HFFc6 (cell line): ENCODE data around the gene RAX2. TPM values are rescaled to one million over a fixed set of nuclear protein-coding genes. Genes with fewer than 3 reads are reported as not detected.

Experiments
- DNase-seq: peaks from one replicate; pipeline ENCODE4 v3.0.0-alpha.2; 2018
- H3K27ac Mint-ChIP-seq: 2 replicates; pipeline ENCODE4 v1.8.0; 2020; ENCODE audit warnings: mild to moderate bottlenecking, mixed read lengths
- H3K27me3 Mint-ChIP-seq: 2 replicates; pipeline ENCODE4 v1.8.0; 2021; ENCODE audit warnings: mild to moderate bottlenecking, moderate library complexity, mixed read lengths; ENCODE audit not compliant: insufficient read depth
- H3K36me3 Mint-ChIP-seq: 2 replicates; pipeline ENCODE4 v1.8.0; 2021; ENCODE audit warnings: low read depth, mixed read lengths
- H3K4me1 Mint-ChIP-seq: 2 replicates; pipeline ENCODE4 v1.8.0; 2020; ENCODE audit warnings: low read depth, mixed read lengths
- H3K4me3 Mint-ChIP-seq: 2 replicates; pipeline ENCODE4 v1.8.0; 2020; ENCODE audit warnings: mild to moderate bottlenecking, moderate library complexity, mixed read lengths
- H3K9me3 Mint-ChIP-seq: 2 replicates; pipeline ENCODE4 v1.8.0; 2020; ENCODE audit warnings: mild to moderate bottlenecking, mixed read lengths
- total RNA-seq, 6 experiments: library from RNA; stranded (reverse); fragmentation: NEBNext Ultra II Directional; extraction: Animal tissue kit (Norgen Biotek cat#: 25700); gene quantifications; 2 replicates in 1 of 6; 3 replicates in 5 of 6; pipeline ENCODE4 v1.2.3, GENCODE V29; 2021
- TF ChIP-seq, protein P1 (sequence below): fragments of 200-600 bp; sonication (generic); IDR thresholded peaks from 2 replicates; pipeline ENCODE4 v1.5.0; 2021; ENCODE audit warnings: antibody characterized with exemption, mild to moderate bottlenecking

RAX2 gene
- total RNA-seq, 6 experiments from 2014 or later = not detected

DNA sequence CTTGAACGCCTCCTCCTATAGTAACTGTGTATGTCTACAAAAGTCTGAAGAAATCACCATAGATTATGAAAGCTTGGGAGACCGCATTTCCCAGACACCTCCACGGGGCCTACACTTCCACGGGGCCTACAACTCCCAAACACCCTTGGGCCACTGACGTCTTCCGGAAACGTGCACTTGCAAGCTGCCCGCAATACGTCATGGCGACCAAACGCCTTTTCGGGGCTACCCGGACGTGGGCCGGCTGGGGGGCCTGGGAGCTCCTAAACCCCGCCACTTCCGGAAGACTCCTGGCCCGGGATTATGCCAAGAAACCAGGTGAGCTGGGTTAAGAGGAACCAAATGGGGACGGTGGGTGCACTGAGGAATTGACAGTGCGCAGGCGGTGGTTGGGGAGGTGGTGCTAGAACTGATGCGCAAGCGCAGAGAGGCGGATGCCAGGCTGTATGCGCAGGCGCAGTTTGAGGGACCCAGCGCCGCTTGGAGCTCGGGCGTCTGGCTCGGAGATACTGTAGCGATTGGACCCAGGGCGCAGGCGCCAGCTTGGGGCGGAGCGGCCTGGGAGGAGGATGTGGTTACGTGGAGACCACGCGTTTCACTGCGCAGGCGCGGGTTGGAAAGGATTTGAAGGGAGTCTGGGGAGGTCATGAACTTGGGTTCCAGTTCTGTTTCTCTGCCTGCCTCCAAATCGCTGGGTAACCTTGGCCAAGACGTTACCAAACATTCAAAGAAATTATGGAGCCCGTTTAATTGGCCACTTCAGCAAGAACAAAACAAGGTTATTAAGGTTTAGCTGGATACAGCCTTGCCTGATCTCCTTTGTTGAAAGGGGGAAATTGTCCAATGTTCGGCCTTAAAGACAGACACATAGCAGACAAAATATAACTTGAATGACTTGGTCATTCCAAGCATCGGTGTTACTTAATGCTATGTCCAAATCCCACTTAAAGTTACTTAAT is 9.2 kb downstream of the RAX2 start, which contains the start of gene MRPL54:
MRPL54 (plus strand) TSS at position 182 of the 959 bp plus-strand sequence; CDS start at position 201, 19 bp downstream.
- peaks cover 1% of the 10 kb centered on the region; the same call in 1 of the 2 replicates for H3K27me3 Mint-ChIP-seq
- H3K36me3 Mint-ChIP-seq = peaks cover 10% of the 10 kb centered on the region; the same call in 1 of the 2 replicates
- peak within 1 kb of the TSS; percentile 98 for H3K4me3 Mint-ChIP-seq
- no peaks in the 10 kb centered on the region for H3K9me3 Mint-ChIP-seq
- peak; percentile 97 for DNase-seq
- TF ChIP-seq, protein P1, sequence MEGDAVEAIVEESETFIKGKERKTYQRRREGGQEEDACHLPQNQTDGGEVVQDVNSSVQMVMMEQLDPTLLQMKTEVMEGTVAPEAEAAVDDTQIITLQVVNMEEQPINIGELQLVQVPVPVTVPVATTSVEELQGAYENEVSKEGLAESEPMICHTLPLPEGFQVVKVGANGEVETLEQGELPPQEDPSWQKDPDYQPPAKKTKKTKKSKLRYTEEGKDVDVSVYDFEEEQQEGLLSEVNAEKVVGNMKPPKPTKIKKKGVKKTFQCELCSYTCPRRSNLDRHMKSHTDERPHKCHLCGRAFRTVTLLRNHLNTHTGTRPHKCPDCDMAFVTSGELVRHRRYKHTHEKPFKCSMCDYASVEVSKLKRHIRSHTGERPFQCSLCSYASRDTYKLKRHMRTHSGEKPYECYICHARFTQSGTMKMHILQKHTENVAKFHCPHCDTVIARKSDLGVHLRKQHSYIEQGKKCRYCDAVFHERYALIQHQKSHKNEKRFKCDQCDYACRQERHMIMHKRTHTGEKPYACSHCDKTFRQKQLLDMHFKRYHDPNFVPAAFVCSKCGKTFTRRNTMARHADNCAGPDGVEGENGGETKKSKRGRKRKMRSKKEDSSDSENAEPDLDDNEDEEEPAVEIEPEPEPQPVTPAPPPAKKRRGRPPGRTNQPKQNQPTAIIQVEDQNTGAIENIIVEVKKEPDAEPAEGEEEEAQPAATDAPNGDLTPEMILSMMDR = no peak
- peaks cover 16% of the 10 kb centered on the region for H3K4me1 Mint-ChIP-seq
- peak within 1 kb of the TSS; percentile 100 for H3K27ac Mint-ChIP-seq

DNA sequence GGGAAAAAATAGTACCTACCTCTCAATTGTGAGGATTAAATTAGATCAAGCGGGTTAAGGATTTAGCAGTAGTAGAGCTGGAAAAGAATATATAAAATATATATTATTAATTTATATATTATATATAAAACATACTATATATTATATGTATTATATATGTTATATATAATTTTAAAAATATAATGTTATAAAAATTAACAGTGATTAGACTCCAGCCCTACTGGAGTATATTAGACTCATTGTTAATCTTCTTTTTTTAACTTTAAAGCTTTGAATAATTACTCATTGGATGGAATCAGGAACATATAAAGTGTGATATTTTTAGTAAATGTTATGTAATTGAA is 9.9 kb downstream of the RAX2 start:
- H3K36me3 Mint-ChIP-seq = peaks cover 10% of the 10 kb centered on the region; the same call in 1 of the 2 replicates
- peaks cover 1% of the 10 kb centered on the region; the same call in 1 of the 2 replicates for H3K27me3 Mint-ChIP-seq
- peak overlapping the region; percentile 100 for H3K27ac Mint-ChIP-seq
- DNase-seq = no peak
- TF ChIP-seq, protein P1 = no peak
- H3K4me3 Mint-ChIP-seq = peak overlapping the region; percentile 98
- peaks cover 16% of the 10 kb centered on the region for H3K4me1 Mint-ChIP-seq
- no peaks in the 10 kb centered on the region for H3K9me3 Mint-ChIP-seq

DNA sequence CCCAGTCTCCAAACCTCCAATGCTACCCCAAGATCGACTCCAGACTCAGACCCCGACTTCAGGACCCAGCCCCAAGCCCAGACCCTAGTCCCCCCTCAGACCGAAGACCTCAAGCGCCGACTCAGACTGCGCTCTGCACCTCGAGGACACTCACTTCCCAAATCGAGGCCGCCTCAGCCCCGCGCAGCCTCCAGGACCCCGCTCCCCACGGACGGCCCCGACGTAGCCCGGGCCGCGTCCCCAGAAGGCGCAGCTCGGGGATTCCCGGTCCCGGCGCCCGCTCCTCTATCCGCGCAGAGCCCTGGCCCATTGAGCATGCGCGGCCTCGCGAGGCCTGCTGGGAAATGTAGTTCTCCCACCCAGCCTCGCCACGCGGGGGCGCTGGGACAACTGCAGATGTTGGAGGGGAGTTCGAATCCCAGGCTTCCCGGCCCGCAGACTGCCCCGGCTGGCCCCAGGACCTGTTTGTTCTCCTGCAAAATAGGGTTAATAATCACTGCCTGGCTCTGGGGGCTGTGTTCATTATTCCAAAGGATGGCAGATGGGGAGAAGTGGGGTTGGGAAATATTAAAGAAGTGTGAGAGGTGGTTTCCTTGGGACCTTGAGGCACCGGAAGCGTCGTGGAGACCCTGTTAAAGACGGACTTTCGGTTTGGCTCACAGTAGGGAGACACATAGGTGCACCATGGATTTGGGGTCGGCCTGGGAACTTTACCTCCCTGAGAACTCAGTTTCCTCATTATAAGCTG is 10.5 kb downstream of the RAX2 start, which contains the start of gene APBA3:
APBA3 (minus strand) TSS at position 311 of the 748 bp plus-strand sequence. CDS start 1,428 bp downstream, outside the sequence.
- no peaks in the 10 kb centered on the region for H3K9me3 Mint-ChIP-seq
- TF ChIP-seq, protein P1 = peak; percentile 87
- H3K36me3 Mint-ChIP-seq = peaks cover 9% of the 10 kb centered on the region; the same call in 1 of the 2 replicates
- H3K4me1 Mint-ChIP-seq = peaks cover 16% of the 10 kb centered on the region
- peaks cover 1% of the 10 kb centered on the region; the same call in 1 of the 2 replicates for H3K27me3 Mint-ChIP-seq
- DNase-seq = peak; percentile 78
- peak within 1 kb of the TSS; percentile 98 for H3K4me3 Mint-ChIP-seq
- H3K27ac Mint-ChIP-seq = peak within 1 kb of the TSS; percentile 100

DNA sequence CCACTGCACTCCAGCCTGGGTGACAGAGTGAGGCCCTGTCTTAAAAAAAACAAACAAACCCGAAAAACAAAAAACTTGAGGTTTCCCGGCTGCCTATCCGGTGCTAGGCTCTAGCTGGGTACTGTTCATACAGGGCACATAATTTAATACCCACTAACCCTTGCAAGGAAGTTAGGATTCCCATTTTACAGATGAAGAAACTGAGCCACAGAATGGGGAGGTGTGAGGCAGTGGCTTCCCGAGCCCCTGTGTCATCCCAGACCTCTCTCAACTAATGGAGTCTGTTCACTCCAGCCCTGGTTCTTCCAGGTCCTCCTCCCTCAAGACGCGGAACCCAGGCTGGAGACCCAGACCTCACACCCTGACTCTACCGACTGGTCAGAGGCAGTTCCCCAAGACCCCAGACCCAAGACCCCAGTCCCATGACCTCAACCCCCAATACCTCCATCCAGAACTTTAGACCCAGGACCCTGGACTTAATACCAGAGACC is 11.1 kb downstream of the RAX2 start:
- no peak for DNase-seq
- H3K4me3 Mint-ChIP-seq = peak overlapping the region; percentile 98
- H3K27ac Mint-ChIP-seq = peak overlapping the region; percentile 100
- H3K9me3 Mint-ChIP-seq = no peaks in the 10 kb centered on the region
- H3K4me1 Mint-ChIP-seq = peaks cover 16% of the 10 kb centered on the region
- peaks cover 6% of the 10 kb centered on the region; the same call in 1 of the 2 replicates for H3K36me3 Mint-ChIP-seq
- peaks cover 1% of the 10 kb centered on the region; the same call in 1 of the 2 replicates for H3K27me3 Mint-ChIP-seq
- TF ChIP-seq, protein P1 = no peak
